Mucosa of descending colon (tissue), 3 donors: ENCODE measurements around the gene CAMSAP1. TPM values are rescaled to one million over a fixed set of nuclear protein-coding genes. Genes with fewer than 3 reads are reported as not detected.
A peak's percentile ranks its signal among the peaks of the same experiment; 100 is the strongest.

Experiments
- ATAC-seq: fragments of 200-7000 bp; cut with Tn5 transposase; one replicate; pipeline ENCODE4 v1.9.1; 2020; ENCODE audit warnings: mild to moderate bottlenecking, moderate library complexity
- DNase-seq, 3 donors: peaks; one replicate each; pipeline ENCODE4 v3.0.0-alpha.2; 2020
- H3K36me3 ChIP-seq: fragments of 200-600 bp; one replicate; pipeline ENCODE4 v1.8.0; 2021; ENCODE audit warnings: low read depth, mild to moderate bottlenecking
- H3K4me1 ChIP-seq: fragments of 200-600 bp; one replicate; pipeline ENCODE4 v1.8.0; 2021; ENCODE audit warnings: low read depth, mild to moderate bottlenecking
- H3K4me3 ChIP-seq: fragments of 200-600 bp; one replicate; pipeline ENCODE4 v1.8.0; 2021; ENCODE audit warnings: mild to moderate bottlenecking
- H3K9me3 ChIP-seq: fragments of 200-600 bp; one replicate; pipeline ENCODE4 v1.8.0; 2021; ENCODE audit warnings: mild to moderate bottlenecking
- CTCF ChIP-seq: fragments of 200-600 bp; IDR thresholded peaks from one replicate; pipeline ENCODE4 v1.8.0; 2022; ENCODE audit warnings: antibody characterized with exemption, mild to moderate bottlenecking
- intact Hi-C, 2 donors: fragments of 100-400 bp; cut with DNase I in 1 of 2; cut with micrococcal nuclease in 1 of 2; formaldehyde crosslinking; loops; one replicate each; pipeline versions ENCODE4 v1.11.0 to v1.11.1; 2022; cut with DNase I, micrococcal nuclease
- total RNA-seq, 3 donors: library from RNA; stranded (reverse); fragmentation: NEBNext Ultra II Directional in 2 of 3; extraction: Animal tissue kit (Norgen Biotek cat#: 25700) in 2 of 3; gene quantifications; one replicate each; pipeline versions ENCODE4 v1.2.1 to v1.2.4, GENCODE V29; 2021 to 2023
- donor health status: DM: no; HTN: no; CAD: no; lungs with moderate emphysema.
- donor health status: DM: no; HTN: no; CAD: no.
- donor health status: DM: no; HTN: yes; CAD: no.

Gene CAMSAP1
- total RNA-seq, 3 donors from 2014 or later, result 11.5 to 37.8 (median 14.3) TPM

GRCh38 chr9:135928074-135928730 is 20.9 kb upstream of the CAMSAP1 start:
- TF ChIP-seq CTCF, result no peak
- DNase-seq, result peak in 1 of 3 donors; percentile 37
- intact Hi-C loops, result no loop called here
- Histone ChIP-seq H3K4me3 (no peak overlapping the region), H3K4me1 (no peaks in the 10 kb centered on the region), H3K36me3 (peaks cover 5% of the 10 kb centered on the region), H3K9me3 (no peaks in the 10 kb centered on the region)
- no peak for ATAC-seq

DNA sequence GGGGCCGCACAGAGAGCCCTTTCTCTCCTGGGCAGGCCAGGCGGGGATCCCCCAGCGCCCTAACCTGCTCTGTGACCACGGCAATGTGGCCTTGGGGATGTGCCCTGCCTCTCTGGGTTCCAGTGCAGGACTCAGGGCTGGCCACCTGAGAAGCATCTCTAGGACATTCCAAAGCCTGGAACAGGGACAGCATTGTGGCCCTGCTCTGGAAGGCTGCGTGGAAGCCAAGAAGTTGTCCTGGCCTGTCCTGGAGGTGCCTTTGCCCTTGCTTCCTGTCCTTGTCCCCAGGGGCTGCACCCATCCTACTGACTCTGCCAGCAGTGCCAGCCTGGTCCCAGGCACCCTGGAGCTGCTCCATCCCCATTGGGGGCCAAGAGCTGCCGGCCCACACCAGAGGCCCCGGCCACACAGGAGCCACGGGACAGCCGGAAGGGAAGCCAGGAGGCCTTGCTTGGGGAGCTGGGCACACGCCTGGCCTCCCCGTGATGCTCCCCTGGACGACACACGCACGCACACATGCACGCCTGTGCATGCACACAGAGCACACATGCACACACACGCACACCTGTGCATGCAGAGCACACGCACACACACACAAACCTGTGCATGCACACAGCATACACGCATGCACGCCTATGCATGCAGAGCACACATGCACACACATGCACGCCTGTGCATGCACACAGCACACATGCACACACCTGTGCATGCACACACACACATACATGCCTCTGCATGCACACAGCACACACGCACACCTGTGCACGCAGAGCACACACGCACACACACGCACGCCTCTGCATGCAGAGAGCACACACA is 20.1 kb upstream of the CAMSAP1 start:
- ATAC-seq (no peak), DNase-seq (peak in 1 of 3 donors; percentile 33)
- intact Hi-C loops, result no loop called here
- no peak for TF ChIP-seq CTCF
- Histone ChIP-seq H3K4me3 (no peak overlapping the region), H3K9me3 (no peaks in the 10 kb centered on the region), H3K4me1 (no peaks in the 10 kb centered on the region), H3K36me3 (peaks cover 5% of the 10 kb centered on the region)

DNA sequence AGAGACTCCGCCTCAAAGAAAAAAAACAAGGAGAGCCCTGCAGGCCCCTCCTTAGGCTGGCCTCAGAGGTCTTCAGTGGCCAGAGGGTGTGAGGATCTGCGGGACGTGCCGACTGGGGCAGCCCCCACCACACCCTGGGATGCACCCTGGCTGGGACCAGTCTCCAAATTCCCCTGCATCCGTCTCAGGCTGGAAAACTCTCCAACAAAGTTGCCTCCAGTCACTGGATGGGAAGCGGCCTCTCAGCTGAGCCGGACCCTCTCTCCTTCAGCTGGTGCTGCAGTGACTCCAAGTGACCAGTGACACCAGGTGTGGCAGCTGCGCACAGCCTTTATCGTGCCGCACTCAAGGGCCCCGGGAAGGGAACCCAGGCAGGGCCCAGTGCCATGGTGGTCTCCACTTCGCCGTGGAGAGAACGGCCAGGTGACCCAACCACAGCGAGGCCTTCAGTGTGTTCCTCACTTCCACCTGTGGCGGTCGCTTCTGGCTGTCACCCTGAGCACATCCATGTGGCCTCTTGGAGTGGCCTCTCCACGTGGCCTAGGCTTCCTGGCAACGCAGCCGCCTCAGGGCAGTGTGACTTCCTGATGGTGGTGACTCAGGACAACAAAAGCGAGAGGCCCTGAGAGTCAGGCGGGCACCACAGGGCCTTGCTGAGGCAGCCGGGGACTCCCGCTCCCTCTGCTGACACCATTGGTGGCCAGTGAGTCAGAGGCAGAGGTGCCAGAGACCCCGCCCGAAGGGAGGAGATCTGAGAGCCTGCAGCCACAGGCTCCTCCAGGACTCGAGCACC is 19.3 kb upstream of the CAMSAP1 start:
- intact Hi-C loops, result no loop called here
- Histone ChIP-seq H3K9me3 (no peaks in the 10 kb centered on the region), H3K4me1 (no peaks in the 10 kb centered on the region), H3K36me3 (peaks cover 5% of the 10 kb centered on the region), H3K4me3 (no peak overlapping the region)
- TF ChIP-seq CTCF, result no peak
- DNase-seq, result peak in 2 of 3 donors; percentile 11 to 68
- ATAC-seq, result peak; percentile 52

DNA sequence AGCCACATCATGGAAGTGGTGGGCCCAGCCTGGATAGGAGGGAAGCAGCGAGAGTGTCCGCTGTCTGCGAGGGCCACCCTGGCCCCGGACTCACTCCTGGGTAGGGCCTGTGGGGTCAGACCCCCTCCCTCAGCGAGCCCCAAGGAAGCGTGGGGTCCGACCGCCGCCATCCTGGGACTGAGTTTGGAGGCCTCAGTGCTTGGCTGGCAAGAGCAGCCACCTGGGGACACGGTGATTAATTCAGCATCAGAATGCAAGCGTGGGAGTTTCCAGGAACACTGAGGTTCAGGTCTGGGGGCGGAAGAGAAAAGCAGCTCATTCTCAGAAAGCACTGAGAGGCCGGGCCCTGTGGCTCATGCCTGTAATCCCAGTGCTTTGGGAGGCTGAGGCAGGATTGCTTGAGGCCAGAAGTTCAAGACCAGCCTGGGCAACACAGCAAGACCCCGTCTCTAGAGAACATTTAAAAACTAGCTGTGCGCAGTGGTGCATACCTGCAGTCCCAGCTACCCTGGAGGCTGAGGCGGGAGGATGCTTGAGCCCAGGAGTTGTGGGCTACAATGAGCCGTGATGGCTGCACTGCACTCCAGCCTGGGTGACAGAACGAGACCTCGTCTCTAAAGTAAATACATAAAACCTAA is 18.3 kb upstream of the CAMSAP1 start:
- no peaks in the 10 kb centered on the region for H3K4me1 ChIP-seq
- no peak for TF ChIP-seq CTCF
- no peaks in the 10 kb centered on the region for H3K36me3 ChIP-seq
- H3K4me3 ChIP-seq, result no peak overlapping the region
- ATAC-seq, result no peak
- no peaks in the 10 kb centered on the region for H3K9me3 ChIP-seq
- intact Hi-C loops, result no loop called here
- DNase-seq, result peak in 1 of 3 donors; percentile 21

DNA sequence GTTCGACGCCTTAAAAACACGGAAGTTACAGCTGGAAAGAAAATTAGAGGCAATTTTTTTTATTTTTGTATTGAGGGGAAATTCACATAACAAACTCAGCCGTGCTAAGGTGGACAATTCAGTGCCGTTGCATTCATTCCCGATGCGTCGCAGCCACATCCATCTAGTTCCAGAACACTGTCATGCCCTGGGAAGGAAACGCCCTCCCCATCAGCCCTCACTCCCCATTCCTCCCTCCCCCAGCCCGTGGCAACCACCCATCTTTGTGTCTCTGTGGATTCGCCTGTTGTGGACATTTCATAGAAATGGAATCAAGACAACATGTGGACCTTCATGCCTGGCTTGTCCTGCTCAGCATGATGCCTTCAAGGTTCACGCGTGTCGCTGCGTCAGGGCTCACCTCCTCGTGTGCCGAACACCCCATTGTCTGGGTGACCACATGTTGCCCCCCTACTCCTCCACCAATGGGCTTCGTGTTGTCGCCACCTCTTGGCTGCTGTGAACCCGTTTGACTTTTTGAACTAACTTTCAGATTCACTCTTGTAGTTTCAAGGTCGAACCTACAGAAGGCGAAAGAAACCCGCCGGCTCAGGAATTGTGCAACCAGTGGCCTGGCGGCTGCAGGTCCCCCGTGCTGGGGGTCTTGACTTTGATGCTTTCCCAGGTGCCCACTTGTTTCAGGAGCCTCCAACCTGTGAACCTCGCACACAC is 17.4 kb upstream of the CAMSAP1 start:
- DNase-seq (peak in 1 of 3 donors; percentile 23), ATAC-seq (no peak)
- Histone ChIP-seq H3K4me3 (no peak overlapping the region), H3K9me3 (no peaks in the 10 kb centered on the region), H3K36me3 (no peaks in the 10 kb centered on the region), H3K4me1 (no peaks in the 10 kb centered on the region)
- TF ChIP-seq CTCF, result no peak
- intact Hi-C loops, result no loop called here
